Body of pancreas (tissue), 4 donors: Measurements from ENCODE around the gene SRP19.
"Not testable (repeated sequence)": the region's sequence is repeated elsewhere in the genome, so short reads cannot be mapped to it uniquely, and the experiment has no call there.

Experiments used
- POLR2A ChIP-seq, 3 donors: fragments of 450-650 bp; IDR thresholded peaks; one replicate each; pipeline ENCODE4 v1.6.1; 2016; ENCODE audit warnings: antibody characterized with exemption in 3 of 3, mild to moderate bottlenecking in 2 of 3
- TF ChIP-seq, protein P1 (sequence below), 7 experiments: fragments of 450-650 bp in 4 of 7; fragments of 200-600 bp in 3 of 7; sonication (generic) in 3 of 7; IDR thresholded peaks; one replicate each; pipeline ENCODE4 v1.5.1; 2016 to 2019; ENCODE audit warnings: antibody characterized with exemption in 7 of 7

DNA sequence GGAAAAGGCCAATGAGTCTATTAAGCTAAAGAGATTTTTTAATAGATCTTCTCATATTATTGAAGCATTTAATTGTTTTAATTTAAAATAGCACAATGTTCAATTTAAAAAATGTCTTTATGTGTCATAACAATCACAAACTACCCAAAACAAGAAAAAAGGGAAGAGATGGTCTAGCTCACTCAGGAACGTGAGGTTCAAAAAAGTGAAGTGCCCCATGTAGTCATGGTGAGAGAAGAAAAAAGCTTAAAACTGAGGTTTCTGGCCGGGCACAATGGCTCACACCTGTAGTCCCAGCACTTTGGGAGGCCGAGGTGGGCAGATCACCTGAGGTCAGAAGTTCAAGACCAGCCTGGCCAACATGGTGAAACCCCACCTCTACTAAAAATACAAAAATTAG is 43.9 kb downstream of the SRP19 start:
- TF ChIP-seq POLR2A (IDR thresholded peaks at IDR 0.05): not testable (repeated sequence)
- TF ChIP-seq, protein P1, sequence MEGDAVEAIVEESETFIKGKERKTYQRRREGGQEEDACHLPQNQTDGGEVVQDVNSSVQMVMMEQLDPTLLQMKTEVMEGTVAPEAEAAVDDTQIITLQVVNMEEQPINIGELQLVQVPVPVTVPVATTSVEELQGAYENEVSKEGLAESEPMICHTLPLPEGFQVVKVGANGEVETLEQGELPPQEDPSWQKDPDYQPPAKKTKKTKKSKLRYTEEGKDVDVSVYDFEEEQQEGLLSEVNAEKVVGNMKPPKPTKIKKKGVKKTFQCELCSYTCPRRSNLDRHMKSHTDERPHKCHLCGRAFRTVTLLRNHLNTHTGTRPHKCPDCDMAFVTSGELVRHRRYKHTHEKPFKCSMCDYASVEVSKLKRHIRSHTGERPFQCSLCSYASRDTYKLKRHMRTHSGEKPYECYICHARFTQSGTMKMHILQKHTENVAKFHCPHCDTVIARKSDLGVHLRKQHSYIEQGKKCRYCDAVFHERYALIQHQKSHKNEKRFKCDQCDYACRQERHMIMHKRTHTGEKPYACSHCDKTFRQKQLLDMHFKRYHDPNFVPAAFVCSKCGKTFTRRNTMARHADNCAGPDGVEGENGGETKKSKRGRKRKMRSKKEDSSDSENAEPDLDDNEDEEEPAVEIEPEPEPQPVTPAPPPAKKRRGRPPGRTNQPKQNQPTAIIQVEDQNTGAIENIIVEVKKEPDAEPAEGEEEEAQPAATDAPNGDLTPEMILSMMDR (IDR thresholded peaks at IDR 0.05): not testable (repeated sequence)
